ENCODE measurements around the gene KIF26B.
"Not testable (repeated sequence)": the region's sequence is repeated elsewhere in the genome, so short reads cannot be mapped to it uniquely, and the experiment has no call there.

KIF26B gene

DNA sequence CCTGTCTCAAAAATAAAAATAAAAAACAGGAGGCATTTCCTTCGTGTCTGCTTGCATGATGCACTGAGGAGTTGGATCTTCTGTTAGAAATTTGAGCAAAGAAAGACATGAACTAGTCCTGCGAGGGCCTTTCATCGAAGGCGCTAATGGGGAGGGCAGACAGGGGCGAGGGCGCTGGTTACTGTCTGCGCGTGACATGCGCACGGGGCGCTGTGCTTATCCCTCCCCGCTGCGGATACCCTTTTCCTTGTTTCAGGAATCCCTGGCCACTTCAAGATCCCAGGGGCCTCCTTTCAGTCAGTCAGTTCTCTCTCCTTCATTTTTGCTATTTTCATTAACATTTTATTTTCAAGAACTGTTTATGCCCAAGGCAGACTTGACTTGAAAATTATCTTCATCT lies 545.8 kb downstream of the KIF26B start:
- Histone ChIP-seq H3K36me3 (ENCODE audit: control insufficient read depth in 5 of 5, insufficient read depth in 5 of 5, low read length in 5 of 5) (no peaks in the 10 kb centered on the region), H3K27me3 (ENCODE audit: control insufficient read depth in 5 of 5, insufficient read depth in 4 of 5, low read length in 5 of 5) (no peaks in the 10 kb centered on the region), H3K4me3 (ENCODE audit: low read depth in 1 of 5, low read length in 5 of 5) (no peak overlapping the region), H3K4me1 (ENCODE audit: control insufficient read depth in 5 of 5, insufficient read depth in 5 of 5, low read length in 5 of 5) (peaks cover 0 to 12% (median 9%) of the 10 kb centered on the region in 5 donors), H3K27ac (ENCODE audit: low read depth, low read length) (no peak overlapping the region), H3K9ac (ENCODE audit: low read length in 5 of 5) (no peak overlapping the region), H3K9me3 (ENCODE audit: control insufficient read depth in 5 of 5, low read length in 5 of 5) (peaks cover 0 to 5% (median 0%) of the 10 kb centered on the region in 5 donors)

DNA sequence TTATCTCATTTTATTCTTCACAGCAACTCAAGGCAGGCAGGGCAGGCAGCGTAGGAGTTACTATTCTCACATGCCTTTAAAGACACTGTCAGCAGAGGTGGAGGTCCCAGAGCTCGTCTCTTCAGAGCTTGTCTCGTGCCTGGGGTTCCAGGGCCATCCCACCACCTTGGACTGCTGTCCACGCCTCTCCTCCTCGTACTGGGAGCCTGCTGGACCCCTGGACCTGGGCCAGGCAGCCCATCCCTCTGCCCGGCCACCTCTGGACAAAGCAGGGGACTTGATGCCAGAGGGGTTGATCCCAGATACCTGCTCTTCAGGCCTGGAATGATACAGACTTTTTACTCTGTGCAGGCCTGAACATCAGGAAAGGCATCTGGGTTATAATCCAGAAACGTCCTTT lies 546.8 kb downstream of the KIF26B start:
- H3K27ac ChIP-seq (ENCODE audit: low read depth, low read length): no peak overlapping the region
- H3K36me3 ChIP-seq (ENCODE audit: control insufficient read depth in 5 of 5, insufficient read depth in 5 of 5, low read length in 5 of 5): no peaks in the 10 kb centered on the region
- no peaks in the 10 kb centered on the region for H3K9me3 ChIP-seq (ENCODE audit: control insufficient read depth in 5 of 5, low read length in 5 of 5)
- no peak overlapping the region for H3K9ac ChIP-seq (ENCODE audit: low read length in 5 of 5)
- H3K4me3 ChIP-seq (ENCODE audit: low read depth in 1 of 5, low read length in 5 of 5): no peak overlapping the region
- no peaks in the 10 kb centered on the region for H3K27me3 ChIP-seq (ENCODE audit: control insufficient read depth in 5 of 5, insufficient read depth in 4 of 5, low read length in 5 of 5)
- peaks cover 0 to 12% (median 9%) of the 10 kb centered on the region in 5 donors for H3K4me1 ChIP-seq (ENCODE audit: control insufficient read depth in 5 of 5, insufficient read depth in 5 of 5, low read length in 5 of 5)

DNA sequence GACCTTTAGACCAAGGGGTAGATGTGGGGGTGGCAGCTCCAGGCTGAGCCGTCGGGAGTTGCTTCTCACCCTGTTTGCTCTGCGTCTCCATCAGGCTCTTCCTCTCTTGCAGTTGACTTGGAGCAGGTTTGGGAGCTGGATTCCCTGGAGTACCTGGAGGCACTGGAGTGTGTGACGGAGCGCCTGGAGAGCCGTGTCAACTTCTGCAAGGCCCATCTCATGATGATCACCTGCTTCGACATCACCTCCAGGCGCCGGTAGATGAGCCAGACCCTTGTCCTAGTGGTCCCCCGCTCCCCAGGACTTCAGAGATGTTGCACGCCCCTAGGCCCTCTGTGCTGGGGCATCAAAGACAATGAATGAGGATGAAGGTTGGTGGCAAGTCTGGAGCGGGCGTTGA lies 547.6 kb downstream of the KIF26B start:
- H3K4me3 ChIP-seq (ENCODE audit: low read depth in 1 of 5, low read length in 5 of 5): no peak overlapping the region
- H3K4me1 ChIP-seq (ENCODE audit: control insufficient read depth in 5 of 5, insufficient read depth in 5 of 5, low read length in 5 of 5): peaks cover 0 to 12% (median 9%) of the 10 kb centered on the region in 5 donors
- H3K36me3 ChIP-seq (ENCODE audit: control insufficient read depth in 5 of 5, insufficient read depth in 5 of 5, low read length in 5 of 5): no peaks in the 10 kb centered on the region
- H3K9me3 ChIP-seq (ENCODE audit: control insufficient read depth in 5 of 5, low read length in 5 of 5): no peaks in the 10 kb centered on the region
- H3K9ac ChIP-seq (ENCODE audit: low read length in 5 of 5): no peak overlapping the region
- H3K27ac ChIP-seq (ENCODE audit: low read depth, low read length): no peak overlapping the region
- no peaks in the 10 kb centered on the region for H3K27me3 ChIP-seq (ENCODE audit: control insufficient read depth in 5 of 5, insufficient read depth in 4 of 5, low read length in 5 of 5)

DNA sequence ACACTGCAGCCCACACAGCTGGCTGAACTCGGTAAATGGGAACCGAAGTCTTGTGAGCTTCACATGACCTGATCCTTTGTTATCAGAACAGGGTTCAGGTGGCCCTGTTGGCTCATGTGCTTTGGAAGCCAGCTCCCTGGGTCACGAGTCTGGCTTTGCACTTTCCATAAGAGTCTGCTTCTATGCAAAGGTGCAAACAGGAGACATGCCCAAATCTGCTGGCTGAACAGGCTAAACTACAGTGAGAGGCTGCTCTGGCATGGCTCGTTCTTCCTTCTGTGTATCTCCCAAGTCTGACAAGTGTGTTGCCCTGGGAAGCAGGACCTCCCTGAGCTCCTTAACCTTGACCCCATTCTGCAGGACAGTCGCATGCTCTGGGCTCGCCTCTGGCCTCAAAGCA lies 549.6 kb downstream of the KIF26B start:
- Histone ChIP-seq H3K9me3 (ENCODE audit: control insufficient read depth in 5 of 5, low read length in 5 of 5) (no peaks in the 10 kb centered on the region), H3K27ac (ENCODE audit: low read depth, low read length) (no peak overlapping the region), H3K36me3 (ENCODE audit: control insufficient read depth in 5 of 5, insufficient read depth in 5 of 5, low read length in 5 of 5) (no peaks in the 10 kb centered on the region), H3K4me1 (ENCODE audit: control insufficient read depth in 5 of 5, insufficient read depth in 5 of 5, low read length in 5 of 5) (peaks cover 0 to 12% (median 9%) of the 10 kb centered on the region in 5 donors), H3K27me3 (ENCODE audit: control insufficient read depth in 5 of 5, insufficient read depth in 4 of 5, low read length in 5 of 5) (no peaks in the 10 kb centered on the region), H3K9ac (ENCODE audit: low read length in 5 of 5) (no peak overlapping the region), H3K4me3 (ENCODE audit: low read depth in 1 of 5, low read length in 5 of 5) (no peak overlapping the region)

DNA sequence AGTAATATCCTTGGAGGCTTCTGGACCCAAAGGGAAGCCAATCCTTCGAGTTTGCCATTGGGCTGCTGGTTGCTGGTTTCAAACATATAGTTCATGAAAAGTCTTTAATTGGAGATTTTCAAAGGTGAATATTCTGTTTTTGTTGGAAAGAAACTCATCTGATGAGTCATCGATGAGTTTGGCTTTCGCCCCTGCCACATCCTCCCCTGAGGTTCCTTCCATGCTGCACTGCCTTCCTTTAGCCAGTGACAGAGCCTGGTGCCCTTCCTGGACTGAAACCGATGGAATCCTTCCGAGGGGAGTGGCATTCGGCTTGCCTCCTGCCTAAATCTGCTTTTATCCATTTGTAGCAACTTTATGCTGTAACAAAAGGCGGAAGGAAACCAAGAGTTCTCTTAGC lies 550.0 kb downstream of the KIF26B start:
- Histone ChIP-seq H3K27me3 (ENCODE audit: control insufficient read depth in 5 of 5, insufficient read depth in 4 of 5, low read length in 5 of 5) (no peaks in the 10 kb centered on the region), H3K4me1 (ENCODE audit: control insufficient read depth in 5 of 5, insufficient read depth in 5 of 5, low read length in 5 of 5) (peaks cover 0 to 12% (median 9%) of the 10 kb centered on the region in 5 donors), H3K36me3 (ENCODE audit: control insufficient read depth in 5 of 5, insufficient read depth in 5 of 5, low read length in 5 of 5) (no peaks in the 10 kb centered on the region), H3K27ac (ENCODE audit: low read depth, low read length) (no peak overlapping the region), H3K9ac (ENCODE audit: low read length in 5 of 5) (no peak overlapping the region), H3K9me3 (ENCODE audit: control insufficient read depth in 5 of 5, low read length in 5 of 5) (no peaks in the 10 kb centered on the region), H3K4me3 (ENCODE audit: low read depth in 1 of 5, low read length in 5 of 5) (no peak overlapping the region)

DNA sequence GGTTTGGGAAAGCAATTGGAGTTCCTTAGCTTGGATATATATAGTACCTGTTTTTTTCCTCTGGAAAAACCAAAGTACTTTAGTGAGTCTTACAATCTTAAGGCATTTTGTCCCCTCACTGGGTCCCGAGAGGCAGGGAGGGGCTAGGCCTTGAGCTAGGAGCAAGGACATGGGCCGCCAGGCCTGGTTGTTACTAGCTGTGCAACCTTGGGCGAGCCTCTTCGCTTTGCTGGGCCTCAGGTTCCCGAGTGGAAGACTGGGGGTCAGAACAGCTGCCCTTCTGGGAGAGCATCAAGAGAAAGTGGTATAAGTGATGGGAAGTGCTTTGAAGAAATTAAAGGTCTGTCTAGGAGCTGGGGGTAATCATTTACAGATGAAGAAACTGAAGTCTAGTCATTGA lies 553.2 kb downstream of the KIF26B start:
- Histone ChIP-seq H3K27ac (ENCODE audit: low read depth, low read length) (no peak overlapping the region), H3K9me3 (ENCODE audit: control insufficient read depth in 5 of 5, low read length in 5 of 5) (no peaks in the 10 kb centered on the region), H3K27me3 (ENCODE audit: control insufficient read depth in 5 of 5, insufficient read depth in 4 of 5, low read length in 5 of 5) (no peaks in the 10 kb centered on the region), H3K4me3 (ENCODE audit: low read depth in 1 of 5, low read length in 5 of 5) (no peak overlapping the region), H3K4me1 (ENCODE audit: control insufficient read depth in 5 of 5, insufficient read depth in 5 of 5, low read length in 5 of 5) (peaks cover 0 to 12% (median 9%) of the 10 kb centered on the region in 5 donors), H3K9ac (ENCODE audit: low read length in 5 of 5) (no peak overlapping the region), H3K36me3 (ENCODE audit: control insufficient read depth in 5 of 5, insufficient read depth in 5 of 5, low read length in 5 of 5) (no peaks in the 10 kb centered on the region)

GRCh38 chr1:245710961-245711903 lies 556.4 kb downstream of the KIF26B start:
- H3K4me3 ChIP-seq (ENCODE audit: low read depth in 1 of 5, low read length in 5 of 5): no peak overlapping the region
- no peaks in the 10 kb centered on the region for H3K36me3 ChIP-seq (ENCODE audit: control insufficient read depth in 5 of 5, insufficient read depth in 5 of 5, low read length in 5 of 5)
- no peaks in the 10 kb centered on the region for H3K9me3 ChIP-seq (ENCODE audit: control insufficient read depth in 5 of 5, low read length in 5 of 5)
- H3K27me3 ChIP-seq (ENCODE audit: control insufficient read depth in 5 of 5, insufficient read depth in 4 of 5, low read length in 5 of 5): no peaks in the 10 kb centered on the region
- no peak overlapping the region for H3K27ac ChIP-seq (ENCODE audit: low read depth, low read length)
- H3K9ac ChIP-seq (ENCODE audit: low read length in 5 of 5): no peak overlapping the region
- no peaks in the 10 kb centered on the region for H3K4me1 ChIP-seq (ENCODE audit: control insufficient read depth in 5 of 5, insufficient read depth in 5 of 5, low read length in 5 of 5)

GRCh38 chr1:245714027-245714426 lies 559.2 kb downstream of the KIF26B start:
- not testable (repeated sequence) for H3K9me3 ChIP-seq (ENCODE audit: control insufficient read depth in 5 of 5, low read length in 5 of 5); H3K4me3 ChIP-seq (ENCODE audit: low read depth in 1 of 5, low read length in 5 of 5); H3K27me3 ChIP-seq (ENCODE audit: control insufficient read depth in 5 of 5, insufficient read depth in 4 of 5, low read length in 5 of 5); H3K36me3 ChIP-seq (ENCODE audit: control insufficient read depth in 5 of 5, insufficient read depth in 5 of 5, low read length in 5 of 5); H3K4me1 ChIP-seq (ENCODE audit: control insufficient read depth in 5 of 5, insufficient read depth in 5 of 5, low read length in 5 of 5); H3K27ac ChIP-seq (ENCODE audit: low read depth, low read length); H3K9ac ChIP-seq (ENCODE audit: low read length in 5 of 5)

DNA sequence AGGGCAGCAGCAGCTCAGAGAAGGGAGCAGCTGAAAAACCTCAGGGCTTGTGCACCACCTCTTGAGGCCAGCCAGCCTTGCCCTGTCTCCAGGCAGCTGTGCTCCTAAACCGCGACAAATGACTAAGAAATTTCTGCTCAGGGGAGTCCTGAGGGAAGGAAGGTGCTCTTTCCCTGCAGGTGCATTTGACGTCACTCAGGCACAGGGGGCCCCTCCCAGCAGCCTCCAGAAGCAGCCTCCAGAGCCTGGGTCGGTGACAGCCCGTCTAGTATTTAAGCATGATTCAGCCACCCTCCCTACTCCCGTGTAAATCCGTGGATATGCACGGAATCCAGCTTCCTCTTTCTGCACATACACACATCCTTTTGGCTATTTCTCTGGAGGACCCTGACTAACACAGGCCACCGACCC lies 560.5 kb downstream of the KIF26B start:
- no peak overlapping the region for H3K4me3 ChIP-seq (ENCODE audit: low read depth in 1 of 5, low read length in 5 of 5)
- no peaks in the 10 kb centered on the region for H3K4me1 ChIP-seq (ENCODE audit: control insufficient read depth in 5 of 5, insufficient read depth in 5 of 5, low read length in 5 of 5)
- no peaks in the 10 kb centered on the region for H3K27me3 ChIP-seq (ENCODE audit: control insufficient read depth in 5 of 5, insufficient read depth in 4 of 5, low read length in 5 of 5)
- H3K9ac ChIP-seq (ENCODE audit: low read length in 5 of 5): no peak overlapping the region
- H3K27ac ChIP-seq (ENCODE audit: low read depth, low read length): no peak overlapping the region
- H3K36me3 ChIP-seq (ENCODE audit: control insufficient read depth in 5 of 5, insufficient read depth in 5 of 5, low read length in 5 of 5): no peaks in the 10 kb centered on the region
- H3K9me3 ChIP-seq (ENCODE audit: control insufficient read depth in 5 of 5, low read length in 5 of 5): no peaks in the 10 kb centered on the region

DNA sequence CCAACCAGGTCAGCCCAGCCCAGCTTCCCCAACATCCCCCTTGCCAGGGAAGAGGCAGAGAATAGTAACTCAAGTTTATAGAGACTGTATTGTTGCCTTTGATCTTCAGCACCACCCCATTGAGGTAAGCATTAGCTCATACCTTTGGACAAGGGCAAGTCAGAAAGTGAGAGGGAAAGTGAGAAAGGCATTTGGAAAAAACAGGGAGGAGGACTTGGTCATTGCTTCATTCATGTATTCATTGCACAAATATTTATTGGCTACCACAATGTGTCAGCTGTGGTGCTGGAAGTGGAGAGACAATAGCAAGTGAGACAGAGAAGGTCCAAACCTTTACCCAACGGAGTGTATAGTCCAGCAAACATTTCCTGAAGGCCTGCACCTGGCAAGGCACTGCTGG lies 561.2 kb downstream of the KIF26B start:
- Histone ChIP-seq H3K36me3 (ENCODE audit: control insufficient read depth in 5 of 5, insufficient read depth in 5 of 5, low read length in 5 of 5) (no peaks in the 10 kb centered on the region), H3K9me3 (ENCODE audit: control insufficient read depth in 5 of 5, low read length in 5 of 5) (no peaks in the 10 kb centered on the region), H3K27me3 (ENCODE audit: control insufficient read depth in 5 of 5, insufficient read depth in 4 of 5, low read length in 5 of 5) (no peaks in the 10 kb centered on the region), H3K4me1 (ENCODE audit: control insufficient read depth in 5 of 5, insufficient read depth in 5 of 5, low read length in 5 of 5) (no peaks in the 10 kb centered on the region), H3K9ac (ENCODE audit: low read length in 5 of 5) (no peak overlapping the region), H3K27ac (ENCODE audit: low read depth, low read length) (no peak overlapping the region), H3K4me3 (ENCODE audit: low read depth in 1 of 5, low read length in 5 of 5) (no peak overlapping the region)
